ENCODE data around the gene ACAA1.
"Not testable (repeated sequence)": the region's sequence is repeated elsewhere in the genome, so short reads cannot be mapped to it uniquely, and the experiment has no call there.

Gene ACAA1

GRCh38 chr3:38084334-38085310, 52.3 kb downstream of the ACAA1 start:
- DNase-seq: no peak
- no peak overlapping the region for H3K27ac ChIP-seq

GRCh38 chr3:38083871-38084333, 53.0 kb downstream of the ACAA1 start:
- H3K9me3 ChIP-seq: peaks cover 0 to 3% (median 0%) of the 10 kb centered on the region in 3 donors
- no peak overlapping the region for H3K27ac ChIP-seq
- H3K27me3 ChIP-seq: no peaks in the 10 kb centered on the region
- H3K4me3 ChIP-seq: no peak overlapping the region
- intact Hi-C loops (cut with DNase I; ENCODE audit: low total_unique reads): no loop called here
- no peak for TF ChIP-seq CTCF (IDR thresholded peaks at IDR 0.05)
- no peak for DNase-seq
- no peaks in the 10 kb centered on the region for H3K36me3 ChIP-seq
- no peaks in the 10 kb centered on the region for H3K4me1 ChIP-seq

More at GRCh38 chr3:38084334-38085310, 52.3 kb downstream of the ACAA1 start:
- TF ChIP-seq CTCF (IDR thresholded peaks at IDR 0.05): no peak
- Histone ChIP-seq H3K36me3 (no peaks in the 10 kb centered on the region), H3K27me3 (no peaks in the 10 kb centered on the region), H3K4me1 (no peaks in the 10 kb centered on the region), H3K4me3 (no peak overlapping the region), H3K9me3 (peaks cover 0 to 3% (median 0%) of the 10 kb centered on the region in 3 donors)
- intact Hi-C loops (cut with DNase I; ENCODE audit: low total_unique reads): no loop called here

GRCh38 chr3:38083254-38083653, 53.7 kb downstream of the ACAA1 start:
- H3K36me3 ChIP-seq; DNase-seq; intact Hi-C loops (cut with DNase I; ENCODE audit: low total_unique reads); H3K27me3 ChIP-seq; H3K4me1 ChIP-seq; H3K4me3 ChIP-seq; H3K27ac ChIP-seq; H3K9me3 ChIP-seq: not testable (repeated sequence)

GRCh38 chr3:38082296-38082695, 54.6 kb downstream of the ACAA1 start:
- H3K27ac ChIP-seq; DNase-seq; H3K4me1 ChIP-seq; intact Hi-C loops (cut with DNase I; ENCODE audit: low total_unique reads); H3K9me3 ChIP-seq; H3K27me3 ChIP-seq; H3K4me3 ChIP-seq; H3K36me3 ChIP-seq: not testable (repeated sequence)

- H3K9me3 ChIP-seq; H3K4me3 ChIP-seq; intact Hi-C loops (cut with DNase I; ENCODE audit: low total_unique reads); H3K36me3 ChIP-seq; H3K27me3 ChIP-seq; DNase-seq; H3K27ac ChIP-seq; H3K4me1 ChIP-seq: not testable (repeated sequence)
These were observed 59.9 kb downstream of the ACAA1 start for GRCh38 chr3:38077073-38077472.

Data from tibial artery (tissue), 4 donors.